Measurements from ENCODE around the gene MZT2B.
A peak's percentile ranks its signal among the peaks of the same experiment; 100 is the strongest.
"Not testable (repeated sequence)": the region's sequence is repeated elsewhere in the genome, so short reads cannot be mapped to it uniquely, and the experiment has no call there.

Gene MZT2B, protein sequence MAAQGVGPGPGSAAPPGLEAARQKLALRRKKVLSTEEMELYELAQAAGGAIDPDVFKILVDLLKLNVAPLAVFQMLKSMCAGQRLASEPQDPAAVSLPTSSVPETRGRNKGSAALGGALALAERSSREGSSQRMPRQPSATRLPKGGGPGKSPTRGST

DNA sequence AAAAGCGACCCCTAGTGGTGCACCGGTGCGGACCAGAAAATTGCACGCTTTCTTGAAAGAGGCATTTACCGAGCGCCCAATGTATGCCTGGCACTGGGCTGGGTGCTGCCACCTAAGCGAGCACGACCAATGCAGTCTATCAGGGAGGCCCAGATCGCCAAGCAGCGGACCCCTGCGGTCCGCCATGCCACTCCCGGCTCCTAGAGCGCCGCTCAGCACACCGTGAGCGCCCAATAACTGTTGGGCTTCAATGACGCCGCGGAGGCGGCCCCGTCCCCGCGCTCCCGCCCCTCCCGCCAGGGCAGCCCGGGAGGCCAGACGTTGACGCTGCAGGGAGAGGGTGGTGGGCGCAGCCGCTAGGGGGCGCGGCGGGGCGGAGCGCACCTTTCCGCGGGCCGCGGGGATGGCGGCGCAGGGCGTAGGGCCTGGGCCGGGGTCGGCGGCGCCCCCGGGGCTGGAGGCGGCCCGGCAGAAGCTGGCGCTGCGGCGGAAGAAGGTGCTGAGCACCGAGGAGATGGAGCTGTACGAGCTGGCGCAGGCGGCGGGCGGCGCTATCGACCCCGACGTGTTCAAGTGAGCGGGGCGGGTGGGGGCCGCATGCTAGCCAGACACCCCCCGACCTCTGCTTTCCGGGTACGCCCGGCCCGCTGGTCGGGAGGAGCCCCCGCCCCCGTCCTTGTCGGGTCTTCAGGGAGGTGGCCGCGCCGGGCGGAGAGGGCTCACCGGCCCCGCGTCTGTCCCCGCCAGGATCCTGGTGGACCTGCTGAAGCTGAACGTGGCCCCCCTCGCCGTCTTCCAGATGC is at the start of gene MZT2B:
Gene MZT2B (plus strand): TSS at position 383 of the 803 bp plus-strand sequence. CDS start 21 bp downstream, at position 404.
- peak; percentile 82 to 87 for DNase-seq (ENCODE audit: low read depth in 2 of 2)

DNA sequence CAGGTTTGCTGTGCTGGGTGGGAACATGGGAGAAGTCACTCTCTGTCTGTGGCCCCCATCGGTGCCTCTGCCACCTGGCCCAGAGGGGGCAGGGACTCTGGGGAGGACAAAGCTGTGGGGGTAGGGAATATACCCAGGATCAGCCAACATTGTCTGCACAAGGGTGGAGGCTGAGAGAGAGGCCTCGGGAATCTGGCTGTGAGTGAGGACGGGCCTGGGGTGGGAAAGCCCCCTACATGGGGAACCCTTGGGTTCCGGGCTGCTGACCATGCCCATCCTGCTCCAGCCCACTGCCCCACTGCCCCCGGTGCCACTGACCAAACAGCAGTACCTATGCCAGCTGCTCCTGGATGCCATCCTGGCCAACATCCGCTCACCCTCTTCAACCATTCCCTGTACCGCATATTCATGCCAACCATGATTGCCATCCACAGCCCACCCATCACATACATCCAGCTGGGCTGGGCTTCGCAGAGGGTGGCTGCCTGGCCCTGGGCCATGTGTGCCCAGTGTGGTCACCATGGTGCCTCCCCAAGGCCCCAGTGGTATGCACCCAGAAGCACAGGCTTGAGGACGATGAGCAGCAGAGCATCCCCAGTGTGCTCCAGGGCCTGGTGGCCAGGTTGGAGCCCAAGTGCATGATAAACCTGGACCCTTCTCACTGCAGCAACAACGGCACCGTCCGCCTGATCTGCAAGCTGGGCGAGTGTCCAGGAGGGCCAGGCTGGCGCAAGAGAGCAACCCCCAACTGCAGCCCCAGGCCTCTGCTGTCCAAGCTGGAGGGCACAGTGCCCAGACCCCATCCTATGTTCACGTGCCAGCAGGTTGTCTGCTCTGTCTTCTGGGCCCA is 46.1 kb upstream of the MZT2B start:
- DNase-seq (ENCODE audit: low read depth in 2 of 2) = no peak

DNA sequence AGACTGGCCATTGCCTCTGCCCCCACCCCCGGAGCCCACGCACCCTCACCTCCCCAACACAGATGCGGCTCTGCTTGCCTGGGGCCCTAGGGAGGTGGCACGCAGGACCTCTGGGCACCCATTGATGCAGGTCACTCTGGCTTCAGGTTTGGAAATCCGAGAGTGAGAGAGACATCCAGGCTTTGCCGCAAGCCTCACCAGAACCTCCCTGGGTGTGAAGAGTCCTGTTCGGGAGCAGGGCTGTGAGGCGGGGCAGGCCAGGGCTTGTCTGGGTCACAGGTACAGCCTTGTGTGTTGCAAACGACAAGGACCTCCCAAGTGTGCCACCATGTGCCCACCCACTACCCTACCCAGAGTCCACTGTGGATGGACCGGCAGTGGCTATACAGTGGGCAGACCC is 45.5 kb upstream of the MZT2B start:
- not testable (repeated sequence) for DNase-seq (ENCODE audit: low read depth in 2 of 2)

DNA sequence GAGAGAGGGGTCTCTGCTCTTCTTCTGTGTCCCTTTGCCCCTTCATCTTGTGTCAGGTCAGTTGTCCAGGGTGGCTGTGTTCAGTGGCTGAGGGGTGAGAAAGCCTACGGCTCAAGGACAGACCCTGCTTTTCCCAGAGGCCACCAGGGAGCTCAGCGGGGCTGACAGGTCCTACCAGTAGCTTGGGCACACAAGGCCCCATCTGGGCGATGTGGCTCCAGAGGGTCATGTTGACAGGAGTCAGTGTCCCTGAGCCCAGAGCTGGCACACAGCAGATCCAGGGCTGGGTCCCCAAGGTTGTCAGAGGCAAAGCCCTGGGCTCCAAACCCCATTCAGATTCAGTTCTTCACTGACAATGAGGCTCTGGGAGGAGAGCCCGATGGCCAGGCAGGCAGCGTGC is 44.9 kb upstream of the MZT2B start:
- not testable (repeated sequence) for DNase-seq (ENCODE audit: low read depth in 2 of 2)

DNA sequence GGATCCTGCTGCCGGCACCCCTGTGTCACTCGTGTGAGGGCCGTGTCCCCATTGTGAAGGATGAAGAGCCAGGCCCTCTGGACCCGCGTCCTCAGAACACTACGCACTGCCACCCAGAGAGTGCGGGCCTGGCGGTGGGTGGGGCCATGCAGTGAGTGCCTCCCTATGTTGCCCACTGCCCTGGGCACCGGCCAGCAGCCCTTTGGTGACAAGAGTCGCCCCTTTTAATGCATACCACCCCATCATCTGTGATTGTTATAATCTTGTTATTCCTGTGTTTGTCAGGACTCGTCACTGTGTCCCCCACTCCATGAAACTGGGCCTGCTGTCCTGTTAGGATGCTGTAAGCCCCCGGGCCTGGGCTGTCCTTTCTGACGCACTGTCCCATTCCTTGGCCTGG is 43.7 kb upstream of the MZT2B start:
- DNase-seq (ENCODE audit: low read depth in 2 of 2) = not testable (repeated sequence)

DNA sequence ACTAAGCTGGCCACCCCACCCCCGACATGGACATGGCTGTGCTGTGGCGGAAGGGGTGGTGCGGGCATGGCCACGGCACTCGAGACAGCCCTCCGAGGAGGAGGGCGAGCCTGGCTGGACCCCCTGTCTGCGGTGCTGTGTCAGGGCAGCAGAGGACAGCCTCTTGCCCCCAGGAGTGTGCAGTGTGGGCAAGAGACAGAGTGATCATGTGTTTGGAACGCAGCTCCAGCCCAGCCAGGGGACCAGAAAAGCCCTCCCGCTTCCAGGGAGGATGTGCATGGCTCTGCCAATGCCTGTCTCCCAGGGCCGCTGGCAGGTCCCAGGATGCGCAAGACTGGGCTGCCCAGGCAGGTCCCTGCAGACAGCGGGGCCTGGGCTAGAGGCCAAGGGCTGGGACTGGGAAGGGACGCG is 43.2 kb upstream of the MZT2B start:
- DNase-seq (ENCODE audit: low read depth in 2 of 2) = not testable (repeated sequence)

DNA sequence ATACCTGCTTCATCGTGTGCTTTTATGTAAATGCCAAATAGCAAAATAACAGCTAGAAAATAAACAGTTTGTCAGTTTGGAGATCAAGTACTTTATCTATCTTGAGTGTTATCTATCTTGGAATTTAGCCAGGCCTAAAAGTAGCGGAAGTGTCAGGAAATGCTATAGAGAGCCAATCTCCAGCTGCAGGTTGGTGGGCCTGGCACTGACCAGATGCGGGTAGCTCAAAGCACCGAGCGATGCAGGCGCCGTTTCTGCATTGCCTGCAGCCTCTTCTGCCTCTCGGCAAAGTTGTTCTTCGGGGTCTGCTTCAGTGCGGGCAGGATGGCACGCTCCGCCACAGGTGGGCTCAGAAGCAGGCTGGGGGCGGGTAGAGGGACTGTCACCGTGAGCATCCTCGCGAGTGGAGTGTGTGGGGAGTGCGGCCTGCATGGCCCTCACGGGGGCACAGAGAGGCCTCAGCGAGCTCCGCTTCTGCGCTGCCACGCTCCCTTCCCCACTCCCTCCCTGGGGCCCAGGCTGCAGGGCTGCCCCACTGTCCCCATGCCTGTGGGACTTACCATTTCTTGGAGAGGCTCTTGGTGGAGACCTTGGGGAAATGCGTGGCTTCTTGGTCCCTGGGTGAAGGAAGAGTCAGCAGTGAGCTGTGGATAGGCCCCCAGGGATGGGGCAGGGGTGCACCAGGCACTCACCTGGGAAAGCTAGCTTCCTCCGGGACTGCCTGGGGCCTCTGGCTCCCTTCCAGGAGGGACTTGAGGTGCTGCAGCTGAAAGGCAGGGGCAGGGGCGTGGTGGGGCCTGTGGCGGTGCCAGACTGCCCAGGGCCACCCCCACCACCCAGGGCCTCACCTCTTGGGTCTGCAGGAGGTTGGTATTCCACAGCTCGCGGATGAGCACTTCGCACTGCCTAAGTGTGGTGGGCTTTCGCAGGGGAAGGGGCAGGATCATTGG is 42.5 kb upstream of the MZT2B start:
- not testable (repeated sequence) for DNase-seq (ENCODE audit: low read depth in 2 of 2)

DNA sequence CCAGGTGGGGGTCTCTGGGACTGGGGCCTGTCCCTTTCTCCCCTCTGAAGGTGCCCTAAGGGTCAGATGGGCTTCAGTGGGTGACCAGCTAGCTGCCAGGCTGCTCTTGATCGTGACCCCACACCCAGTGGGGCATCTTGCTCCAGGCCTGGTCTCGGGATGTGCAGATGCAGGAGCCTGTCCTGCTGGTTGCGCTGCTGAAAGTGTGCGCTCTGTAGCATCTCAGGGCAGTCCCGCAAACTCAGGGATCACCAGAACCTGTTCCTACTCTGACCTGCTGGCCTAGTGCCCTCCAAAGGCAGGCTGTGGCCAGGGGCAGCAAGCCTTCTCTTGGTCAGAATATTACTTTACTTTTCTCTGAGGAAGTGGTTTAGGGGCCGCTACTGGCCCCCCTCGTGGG is 41.5 kb upstream of the MZT2B start:
- not testable (repeated sequence) for DNase-seq (ENCODE audit: low read depth in 2 of 2)

DNA sequence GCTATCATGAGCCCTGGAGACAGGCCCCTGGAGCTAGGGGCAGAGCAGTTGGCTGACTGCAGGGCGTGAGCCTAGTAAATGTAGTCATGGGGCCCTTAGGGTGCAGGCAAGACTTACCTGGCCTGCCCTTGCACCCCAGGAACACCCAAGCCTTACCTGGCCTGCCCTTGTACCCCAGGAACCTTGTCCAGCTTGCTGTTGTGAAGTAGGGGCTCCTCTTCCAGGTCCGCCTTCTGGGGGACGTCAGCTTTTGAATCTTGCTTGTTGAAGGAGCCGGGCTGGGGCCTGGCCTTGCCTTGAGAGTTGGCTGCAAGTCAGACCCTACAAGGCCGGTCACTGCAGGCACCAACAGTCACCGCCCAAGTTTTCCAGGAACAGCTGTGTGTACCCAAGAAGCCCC is 41.1 kb upstream of the MZT2B start:
- DNase-seq (ENCODE audit: low read depth in 2 of 2) = not testable (repeated sequence)

DNA sequence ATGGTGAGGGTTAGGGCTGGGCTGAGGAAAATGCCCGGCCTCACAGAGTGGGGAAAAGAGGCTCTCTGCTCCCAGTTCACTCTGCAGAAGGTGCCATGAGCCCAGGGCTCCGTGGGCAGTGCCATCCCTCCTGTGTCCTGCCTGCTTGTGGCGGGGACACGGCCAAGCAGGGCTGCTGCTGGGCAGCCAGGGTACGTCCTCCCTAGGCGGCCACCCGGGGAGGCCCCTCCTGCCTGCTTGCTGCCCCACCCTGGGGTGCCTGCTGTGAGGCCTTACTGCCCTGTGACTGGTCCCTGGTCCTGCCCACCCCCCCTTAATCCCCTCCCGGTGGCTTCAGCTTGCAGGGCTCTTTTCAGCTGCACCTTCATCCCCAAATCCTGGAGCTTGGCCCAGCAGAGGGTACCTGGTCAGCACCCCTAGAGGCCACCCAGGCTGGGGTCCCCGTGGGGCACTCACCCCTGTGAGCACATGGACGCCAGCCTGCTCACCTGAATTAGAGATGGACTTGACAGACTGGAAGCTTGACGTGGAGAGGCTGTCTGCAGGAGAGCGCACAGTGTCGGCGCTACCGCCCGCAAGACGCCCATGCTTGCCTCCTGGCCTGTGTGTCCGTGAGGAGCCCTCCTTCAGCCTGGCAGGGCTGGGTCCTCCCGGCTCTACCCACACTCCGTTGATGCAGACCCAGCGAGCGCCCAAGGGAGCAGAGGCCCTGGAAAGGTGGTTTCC is 40.3 kb upstream of the MZT2B start:
- not testable (repeated sequence) for DNase-seq (ENCODE audit: low read depth in 2 of 2)

DNA sequence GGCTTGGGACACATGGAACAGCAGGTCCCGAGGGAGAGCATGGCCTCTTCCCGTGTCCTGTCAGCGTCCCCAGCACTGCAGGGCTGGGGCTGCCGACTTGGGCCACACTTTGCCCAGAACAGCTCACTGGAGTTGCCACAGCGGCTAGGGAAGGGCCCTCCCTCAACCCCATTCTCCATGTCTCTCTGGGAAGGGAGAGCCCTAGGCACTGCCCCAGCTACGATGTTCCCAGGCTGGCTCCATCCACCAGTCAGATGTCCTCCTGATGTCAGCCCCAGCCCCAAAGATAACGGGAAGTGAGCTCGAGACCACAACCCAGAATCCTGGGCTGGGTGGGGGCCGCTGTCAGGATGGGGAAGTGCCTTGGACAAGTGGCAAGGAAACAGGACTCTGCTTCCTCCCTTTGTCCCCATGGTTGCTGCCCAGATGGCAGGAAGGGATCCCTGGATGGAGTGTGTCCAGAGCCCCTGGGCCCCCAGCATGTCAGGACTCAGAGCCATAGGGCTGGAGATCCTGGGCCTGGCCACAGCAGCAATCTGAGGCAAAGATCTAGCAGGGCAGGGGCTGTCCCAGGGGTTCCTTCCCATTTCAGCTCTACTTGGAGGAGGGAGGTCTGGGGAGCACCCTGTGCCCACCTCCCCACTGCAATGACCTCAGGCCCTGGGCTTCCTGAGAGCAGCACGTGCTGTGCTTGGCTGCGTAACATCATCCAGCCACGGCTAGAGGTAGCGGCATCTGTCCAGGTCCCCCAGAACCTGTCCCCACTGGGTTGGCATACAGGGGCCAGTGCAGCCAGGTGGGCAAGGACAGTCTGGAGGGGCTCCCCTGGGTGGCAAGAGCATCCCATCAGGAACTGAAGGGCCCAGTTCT is 39.4 kb upstream of the MZT2B start:
- DNase-seq (ENCODE audit: low read depth in 2 of 2) = not testable (repeated sequence)

DNA sequence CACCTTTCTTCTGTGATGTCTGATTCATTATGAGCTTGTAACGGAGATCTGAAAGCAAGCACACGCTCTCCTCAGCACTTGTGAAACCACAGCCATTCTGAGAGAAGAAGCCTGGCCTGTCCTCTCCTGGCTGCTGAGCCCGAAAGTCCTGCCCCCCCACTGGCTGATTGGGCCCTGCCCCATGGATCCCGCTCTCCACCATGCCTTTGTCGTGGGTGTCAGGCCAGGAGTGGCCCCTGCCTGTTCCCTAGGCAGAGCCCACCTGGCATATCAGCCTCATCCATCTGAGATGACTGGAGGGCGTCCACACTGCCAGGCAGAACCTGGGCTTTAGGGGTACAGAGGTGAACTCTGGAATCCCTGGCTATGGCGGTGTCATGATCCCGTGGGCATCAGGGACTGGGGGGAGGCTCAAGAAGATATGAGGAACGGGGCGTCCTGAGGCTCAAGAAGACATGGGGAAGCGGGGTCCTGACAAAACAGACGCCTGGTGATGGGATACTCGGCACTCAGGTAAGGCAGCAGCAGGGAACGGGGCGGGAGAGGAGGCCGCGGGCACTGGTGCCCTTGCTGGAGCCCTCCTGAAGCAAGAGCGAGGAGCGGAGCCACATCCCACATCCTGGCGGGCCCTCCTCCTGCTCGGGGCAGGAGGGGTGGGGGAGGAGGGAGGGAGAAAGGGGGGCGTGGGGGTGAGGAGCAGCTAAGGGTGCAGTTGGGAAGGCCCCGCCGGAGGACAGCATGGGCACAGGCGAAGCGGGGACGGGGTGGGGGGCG is 38.6 kb upstream of the MZT2B start:
- not testable (repeated sequence) for DNase-seq (ENCODE audit: low read depth in 2 of 2)

DNA sequence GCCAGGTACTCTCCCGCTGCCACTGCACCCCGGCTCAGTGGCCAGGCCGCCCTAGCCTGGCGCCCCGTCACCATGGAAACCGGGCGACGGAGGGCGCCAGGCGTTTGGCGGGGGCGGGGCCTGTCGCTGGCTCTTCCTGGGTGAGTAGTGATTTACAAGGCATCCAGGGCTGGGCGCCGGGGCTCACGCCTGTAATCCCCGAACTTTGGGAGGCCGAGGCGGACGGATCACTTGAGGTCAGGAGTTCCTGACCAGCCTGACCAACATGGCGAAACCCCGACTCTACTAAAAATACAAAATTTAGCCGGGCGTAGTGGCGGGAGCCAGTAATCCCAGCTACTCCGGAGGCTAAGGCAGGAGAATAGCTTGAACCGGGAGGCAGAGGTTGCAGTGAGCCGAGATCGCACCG is 37.1 kb upstream of the MZT2B start, which contains the start of gene CCDC74B:
Gene CCDC74B (minus strand): TSS at position 107 of the 409 bp plus-strand sequence. CDS start 116 bp downstream, outside the sequence.
- DNase-seq (ENCODE audit: low read depth in 2 of 2) = peak in 1 of 2 donors; percentile 47

DNA sequence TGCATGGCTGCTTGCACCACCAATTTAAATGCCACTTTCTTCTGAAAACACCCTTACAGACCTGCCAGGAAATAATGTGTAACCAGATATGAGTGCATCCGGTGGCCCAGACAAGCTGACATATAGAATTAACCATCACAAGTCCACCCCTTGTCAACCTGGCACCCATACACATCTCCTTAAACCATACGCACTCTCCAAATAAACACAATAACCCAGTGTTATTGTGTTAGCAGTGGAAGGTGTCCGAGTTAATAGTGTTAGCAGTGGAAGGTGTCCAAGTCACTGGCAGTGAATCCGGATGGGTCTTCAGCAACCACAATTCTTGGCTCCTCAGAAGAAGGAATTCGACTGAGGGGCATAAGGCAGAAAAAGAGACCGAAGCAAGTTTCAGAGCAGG is 33.5 kb upstream of the MZT2B start:
- not testable (repeated sequence) for DNase-seq (ENCODE audit: low read depth in 2 of 2)

DNA sequence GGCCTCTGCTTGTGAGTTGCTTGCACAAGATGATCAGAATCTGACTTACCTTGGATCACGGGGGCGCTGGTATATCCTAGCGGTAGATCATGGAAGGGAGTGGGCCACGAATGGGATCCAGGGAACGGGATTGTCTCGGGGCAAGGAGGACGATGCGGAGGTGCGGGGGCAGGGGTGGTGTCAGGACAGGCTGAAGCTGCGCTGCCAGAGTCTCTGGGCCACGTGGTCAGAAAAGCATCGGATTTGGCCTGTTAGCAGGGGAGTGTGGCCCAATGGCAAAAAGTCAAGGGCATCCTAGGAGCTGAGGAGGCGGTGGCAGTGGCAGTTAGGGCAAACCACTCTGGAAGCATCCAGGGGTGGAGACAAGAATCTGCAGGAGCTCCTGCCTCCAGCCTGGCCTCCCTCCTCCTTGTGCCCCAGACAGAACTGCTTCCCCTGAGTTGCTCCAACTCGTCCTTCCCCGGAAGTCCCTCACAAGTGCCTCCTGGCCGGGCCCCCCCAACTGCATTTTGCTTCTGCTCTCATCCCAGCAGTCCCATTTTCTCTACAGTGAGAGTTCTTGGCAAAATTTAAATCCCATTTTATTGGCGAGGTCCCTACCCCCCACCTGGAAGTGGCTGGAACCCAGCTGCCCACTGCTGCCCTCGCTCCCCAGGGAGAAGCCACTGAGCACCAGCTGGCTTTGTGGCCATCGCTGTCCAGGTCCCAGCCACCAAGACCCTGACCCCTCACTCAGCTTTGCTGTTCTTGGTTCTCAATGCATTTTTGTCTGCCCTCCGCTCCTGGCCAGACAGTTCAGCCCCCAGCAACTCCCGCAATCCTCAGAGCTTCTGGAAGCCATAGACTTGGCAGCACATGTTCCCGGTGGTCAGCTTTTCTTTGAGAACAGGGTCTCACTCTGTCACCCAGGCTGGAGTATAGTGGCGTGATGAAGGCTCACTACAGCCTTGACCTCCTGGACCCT is 31.6 kb upstream of the MZT2B start:
- DNase-seq (ENCODE audit: low read depth in 2 of 2) = no peak

DNA sequence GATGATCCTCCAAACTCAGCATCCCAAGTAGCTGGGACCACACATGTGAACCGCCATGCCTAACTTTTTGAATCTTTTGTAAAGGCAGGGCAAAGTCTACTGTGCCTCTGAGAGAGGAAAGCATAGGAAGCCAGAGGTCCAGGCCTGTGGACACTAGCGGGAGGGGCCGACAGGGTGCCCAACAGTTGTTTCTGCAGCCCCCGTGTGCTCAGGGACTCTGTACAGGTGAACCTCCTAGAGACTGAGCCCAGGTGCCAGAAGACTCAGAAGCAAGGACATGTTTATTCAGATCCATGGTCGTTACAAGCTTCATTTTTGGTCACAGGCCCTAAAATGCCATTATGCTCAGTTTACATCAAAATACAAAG is 30.9 kb upstream of the MZT2B start:
- not testable (repeated sequence) for DNase-seq (ENCODE audit: low read depth in 2 of 2)

DNA sequence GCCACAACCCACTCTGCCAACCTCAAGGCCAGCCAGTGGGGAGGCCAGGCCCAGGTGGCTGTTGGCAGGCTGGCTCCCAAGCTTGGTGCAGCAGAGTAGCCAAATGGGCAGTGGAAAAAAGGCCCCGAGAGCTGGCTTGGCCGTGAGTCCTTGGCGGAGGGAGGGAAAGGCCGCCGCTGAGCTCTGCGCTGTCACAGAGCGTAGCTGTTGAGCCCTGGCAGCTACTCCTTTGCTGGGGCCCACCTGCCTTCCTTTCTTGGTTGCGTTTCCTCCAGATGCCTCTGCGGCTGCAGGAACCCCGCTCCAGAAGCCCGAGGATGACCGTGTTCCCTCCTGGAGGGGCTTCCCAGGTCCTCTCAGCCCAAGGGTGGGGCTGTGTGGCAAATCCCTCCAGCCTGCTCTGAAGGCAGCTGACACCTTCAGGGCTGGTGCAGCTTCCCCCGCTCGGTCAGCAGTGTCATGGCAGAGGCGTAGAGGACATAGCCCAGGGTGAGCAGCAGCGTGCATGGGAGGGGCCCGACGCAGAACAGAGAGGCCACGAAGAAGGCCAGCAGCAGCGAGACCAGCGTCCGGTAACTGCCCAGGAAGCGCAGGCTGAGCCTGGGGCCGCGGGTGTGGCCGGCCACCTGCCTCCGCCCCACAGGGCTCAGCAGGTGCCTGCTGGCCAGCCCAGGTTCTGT is 29.8 kb upstream of the MZT2B start:
- not testable (repeated sequence) for DNase-seq (ENCODE audit: low read depth in 2 of 2)

Measured in stimulated activated CD4-positive, alpha-beta T cell treated with anti-CD3 and anti-CD28 coated beads, Interleukin-15, amount 100 ng/mL, for 48 hours (primary cell).